Panc1 (cell line): Measurements from ENCODE around the gene MRC2. TPM values are rescaled to one million over a fixed set of nuclear protein-coding genes. Genes with fewer than 3 reads are reported as not detected.

Source experiments
- ATAC-seq: fragments of 200-7000 bp; cut with Tn5 transposase; 2 replicates; pipeline ENCODE4 v1.9.1; 2020; ENCODE audit warnings: mild to moderate bottlenecking, moderate library complexity
- BruUV-seq: library from RNA; stranded (reverse); fragments of 400-500 nt; replicated peaks from 2 replicates; lab custom pipeline; 2021; lab: Mats Ljungman, UMichigan
- CTCF ChIA-PET: fragments of 300-600 bp; sonication (Branson Sonifier 250); formaldehyde crosslinking; loops from one replicate; lab custom pipeline; 2022; ENCODE audit warnings: antibody characterized with exemption; lab: Charles Lee
- POLR2A ChIA-PET: fragments of 300-600 bp; sonication (Branson Sonifier 250); formaldehyde crosslinking; loops from one replicate; lab custom pipeline; 2022; ENCODE audit warnings: antibody characterized with exemption; lab: Charles Lee
- DNase-seq: peaks from one replicate; pipeline ENCODE4 v3.0.0-alpha.2; 2010; ENCODE audit warnings: low read depth, low spot score
- H3K27ac ChIP-seq: 2 replicates; pipeline ENCODE4 v1.5.1; 2011; ENCODE audit warnings: mild to moderate bottlenecking, low read length, inconsistent platforms
- H3K27me3 ChIP-seq: fragments of 200-500 bp; sonication (Bioruptor generic); 2 replicates; pipeline ENCODE4 v1.6.0; 2014; ENCODE audit warnings: low read length, inconsistent platforms; ENCODE audit not compliant: control insufficient read depth, insufficient read depth
- H3K36me3 ChIP-seq: fragments of 200-500 bp; sonication (Bioruptor generic); 2 replicates; pipeline ENCODE4 v1.5.1; 2014; ENCODE audit warnings: inconsistent platforms, mild to moderate bottlenecking, low read length, moderate library complexity; ENCODE audit not compliant: control insufficient read depth, insufficient read depth
- H3K4me1 ChIP-seq: 2 replicates; pipeline ENCODE4 v1.5.1; 2011; ENCODE audit warnings: inconsistent platforms, mild to moderate bottlenecking, low read length, moderate library complexity; ENCODE audit not compliant: control insufficient read depth, insufficient read depth
- H3K4me3 ChIP-seq, 2 experiments: 2 replicates each; pipeline ENCODE4 v1.5.1; 2011 to 2012; ENCODE audit warnings: low read depth in 2 of 2, low read length in 2 of 2, mild to moderate bottlenecking in 2 of 2, inconsistent platforms in 1 of 2, moderate library complexity in 1 of 2
- H3K9me3 ChIP-seq: fragments of 200-500 bp; sonication (Bioruptor generic); 2 replicates; pipeline ENCODE4 v1.5.1; 2014; ENCODE audit warnings: low read depth, mild to moderate bottlenecking, inconsistent platforms, low read length, moderate library complexity; ENCODE audit not compliant: control insufficient read depth, insufficient read depth
- CTCF ChIP-seq: fragments of 450-650 bp; IDR thresholded peaks from 2 replicates; pipeline ENCODE4 v1.5.1; 2017; ENCODE audit warnings: mild to moderate bottlenecking
- POLR2AphosphoS5 ChIP-seq: IDR thresholded peaks from 2 replicates; pipeline ENCODE4 v1.6.1; 2012; ENCODE audit warnings: mild to moderate bottlenecking, low read depth, low read length, moderate library complexity
- SIN3A ChIP-seq: IDR thresholded peaks from 2 replicates; pipeline ENCODE4 v1.6.1; 2012; ENCODE audit warnings: low read depth, mild to moderate bottlenecking, low read length, moderate library complexity, borderline replicate concordance; ENCODE audit not compliant: insufficient read depth
- TCF7L2 ChIP-seq: IDR thresholded peaks from 2 replicates; pipeline ENCODE4 v1.6.1; 2011; ENCODE audit warnings: mild to moderate bottlenecking, low read depth, low read length, inconsistent platforms
- in situ Hi-C: cut with HindIII; loops from 2 replicates; pipeline ENCODE4 v1.10.0; 2016; ENCODE audit warnings: low sequenced_read_pairs, low pct_unique_long_range_greater_than_20kb
- intact Hi-C: fragments of 100-400 bp; cut with micrococcal nuclease; formaldehyde crosslinking; loops from one replicate; pipeline ENCODE4 v1.10.0; 2022; ENCODE audit not compliant: unreplicated experiment
- total RNA-seq: library from RNA; stranded (reverse); gene quantifications from one replicate; pipeline ENCODE4 v1.2.1, GENCODE V29; 2021; ENCODE audit not compliant: unreplicated experiment
- TF ChIP-seq, protein P1 (sequence below), 2 experiments: IDR thresholded peaks; 2 replicates each; pipeline ENCODE4 v1.6.1; 2011 to 2012; ENCODE audit warnings: low read depth in 2 of 2, control low read depth in 1 of 2, low read length in 1 of 2, mild to moderate bottlenecking in 1 of 2, moderate library complexity in 1 of 2; ENCODE audit not compliant: insufficient read depth in 1 of 2

Gene MRC2
- total RNA-seq, 1 experiment from 2014 or later: 120 TPM

- 0 out of 2 replicates have a peak, but pooled peaks cover 3% of the 10 kb centered on the region for H3K9me3 ChIP-seq
- no peaks in the 10 kb centered on the region for H3K27me3 ChIP-seq
- no peak overlapping the region for H3K4me3 ChIP-seq
- intact Hi-C loops: loop anchor here (10.0 kb wide), 1 partner anchor 696 kb away; no protein-coding TSS in a partner anchor
- ChIA-PET CTCF (no interaction called here), POLR2A (no interaction called here)
- TF ChIP-seq CTCF (no peak), POLR2AphosphoS5 (no peak), SIN3A (no peak), TCF7L2 (no peak)
- TF ChIP-seq, protein P1, sequence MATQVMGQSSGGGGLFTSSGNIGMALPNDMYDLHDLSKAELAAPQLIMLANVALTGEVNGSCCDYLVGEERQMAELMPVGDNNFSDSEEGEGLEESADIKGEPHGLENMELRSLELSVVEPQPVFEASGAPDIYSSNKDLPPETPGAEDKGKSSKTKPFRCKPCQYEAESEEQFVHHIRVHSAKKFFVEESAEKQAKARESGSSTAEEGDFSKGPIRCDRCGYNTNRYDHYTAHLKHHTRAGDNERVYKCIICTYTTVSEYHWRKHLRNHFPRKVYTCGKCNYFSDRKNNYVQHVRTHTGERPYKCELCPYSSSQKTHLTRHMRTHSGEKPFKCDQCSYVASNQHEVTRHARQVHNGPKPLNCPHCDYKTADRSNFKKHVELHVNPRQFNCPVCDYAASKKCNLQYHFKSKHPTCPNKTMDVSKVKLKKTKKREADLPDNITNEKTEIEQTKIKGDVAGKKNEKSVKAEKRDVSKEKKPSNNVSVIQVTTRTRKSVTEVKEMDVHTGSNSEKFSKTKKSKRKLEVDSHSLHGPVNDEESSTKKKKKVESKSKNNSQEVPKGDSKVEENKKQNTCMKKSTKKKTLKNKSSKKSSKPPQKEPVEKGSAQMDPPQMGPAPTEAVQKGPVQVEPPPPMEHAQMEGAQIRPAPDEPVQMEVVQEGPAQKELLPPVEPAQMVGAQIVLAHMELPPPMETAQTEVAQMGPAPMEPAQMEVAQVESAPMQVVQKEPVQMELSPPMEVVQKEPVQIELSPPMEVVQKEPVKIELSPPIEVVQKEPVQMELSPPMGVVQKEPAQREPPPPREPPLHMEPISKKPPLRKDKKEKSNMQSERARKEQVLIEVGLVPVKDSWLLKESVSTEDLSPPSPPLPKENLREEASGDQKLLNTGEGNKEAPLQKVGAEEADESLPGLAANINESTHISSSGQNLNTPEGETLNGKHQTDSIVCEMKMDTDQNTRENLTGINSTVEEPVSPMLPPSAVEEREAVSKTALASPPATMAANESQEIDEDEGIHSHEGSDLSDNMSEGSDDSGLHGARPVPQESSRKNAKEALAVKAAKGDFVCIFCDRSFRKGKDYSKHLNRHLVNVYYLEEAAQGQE (IDR thresholded peaks at IDR 0.05; ENCODE audit: insufficient read depth in 1 of 2, low read depth in 2 of 2, low read length in 1 of 2): no peak
- H3K36me3 ChIP-seq: no peaks in the 10 kb centered on the region
- in situ Hi-C loops: no loop called here
- no peak for ATAC-seq
- peaks cover 22% of the 10 kb centered on the region for H3K4me1 ChIP-seq
- H3K27ac ChIP-seq: no peak overlapping the region
- no peak for DNase-seq
- BruUV-seq: no TSS peak
Observed at GRCh38 chr17:62708587-62708986, 81.1 kb downstream of the MRC2 start.

- Histone ChIP-seq H3K9me3 (0 out of 2 replicates have a peak, but pooled peaks cover 3% of the 10 kb centered on the region), H3K4me3 (no peak overlapping the region), H3K27me3 (no peaks in the 10 kb centered on the region), H3K27ac (no peak overlapping the region), H3K4me1 (peaks cover 2% of the 10 kb centered on the region; the same call in 1 of the 2 replicates), H3K36me3 (no peaks in the 10 kb centered on the region)
- TF ChIP-seq CTCF (no peak), TCF7L2 (no peak), POLR2AphosphoS5 (no peak), SIN3A (no peak)
- TF ChIP-seq, protein P1 (IDR thresholded peaks at IDR 0.05; ENCODE audit: insufficient read depth in 1 of 2, low read depth in 2 of 2, low read length in 1 of 2): no peak
- ATAC-seq (no peak), DNase-seq (no peak)
- BruUV-seq: no TSS peak
- in situ Hi-C loops: no loop called here
- intact Hi-C loops: no loop called here
- ChIA-PET POLR2A (interaction anchor here (0.5 kb wide), 1 partner anchor 463 kb away, joined by 3 read pairs; no protein-coding TSS in a partner anchor), CTCF (no interaction called here)
Observed at GRCh38 chr17:62712171-62712581, 84.7 kb downstream of the MRC2 start.
